A549 (cell line): ENCODE measurements around the gene ANKRD34A. TPM values are rescaled to one million over a fixed set of nuclear protein-coding genes. Genes with fewer than 3 reads are reported as not detected.

ENCODE experiments used
- ATAC-seq, 2 experiments: fragments of 200-7000 bp in 1 of 2; fragments of >200 bp in 1 of 2; cut with Nextera tagmentation in 1 of 2; cut with Tn5 transposase in 1 of 2; 3 replicates each; pipeline versions ENCODE4 v1.8.0 to v1.9.1; 2018 to 2020; ENCODE audit warnings: mild to moderate bottlenecking in 1 of 2, moderate library complexity in 1 of 2
- CTCF ChIA-PET: fragments of 300-600 bp; sonication (Branson Sonifier 250); formaldehyde crosslinking; extraction: SDS; loops from one replicate; lab custom pipeline; 2021; ENCODE audit warnings: antibody characterized with exemption, inconsistent platforms; lab: Yijun Ruan, JAX
- POLR2A ChIA-PET: fragments of 350-600 bp; formaldehyde crosslinking; extraction: SDS; loops from one replicate; lab custom pipeline; 2021; ENCODE audit warnings: antibody characterized with exemption, inconsistent platforms; lab: Yijun Ruan, JAX
- DNase-seq, 2 experiments: peaks; one replicate each; pipeline versions ENCODE4 v3.0.0 to v3.0.0-alpha.2; 2011 to 2016; ENCODE audit warnings: low read depth in 1 of 2, low spot score in 1 of 2
- FAIRE-seq: peaks from 2 replicates; lab custom pipeline; 2011; peaks lifted over from hg19 to GRCh38; lab: Jason Lieb, UNC
- H3K27ac ChIP-seq, 2 experiments: fragments of >200 bp; sonication (Bioruptor Twin); formaldehyde crosslinking; 3 replicates each; pipeline ENCODE4 v1.5.1; 2016 to 2017
- H3K4me1 ChIP-seq: fragments of >200 bp; sonication (Bioruptor Twin); formaldehyde crosslinking; 3 replicates; pipeline ENCODE4 v1.6.1; 2016
- H3K4me2 ChIP-seq: fragments of >200 bp; sonication (Bioruptor Twin); formaldehyde crosslinking; 3 replicates; pipeline ENCODE4 v1.6.1; 2016
- H3K4me3 ChIP-seq: fragments of >200 bp; sonication (Bioruptor Twin); formaldehyde crosslinking; 3 replicates; pipeline ENCODE4 v1.5.1; 2016
- H3K9me3 ChIP-seq: fragments of >200 bp; sonication (Bioruptor Twin); formaldehyde crosslinking; 3 replicates; pipeline ENCODE4 v1.6.1; 2016
- ATOH8 ChIP-seq: fragments of 250-450 bp; sonication (Bioruptor Pico); IDR thresholded peaks from 2 replicates; pipeline ENCODE4 v1.5.0; 2020; ENCODE audit warnings: low read depth, mild to moderate bottlenecking, moderate library complexity
- BCL3 ChIP-seq: fragments of >200 bp; sonication (Bioruptor Twin); formaldehyde crosslinking; IDR thresholded peaks from 3 replicates; pipeline ENCODE4 v1.6.1; 2016
- FOSL2 ChIP-seq, 2 experiments: fragments of 450-650 bp in 1 of 2; fragments of >200 bp in 1 of 2; sonication (Bioruptor Twin) in 1 of 2; formaldehyde crosslinking; IDR thresholded peaks; 2 replicates each; pipeline versions ENCODE4 v1.5.0 to v1.6.1; 2016 to 2020; ENCODE audit warnings: mild to moderate bottlenecking in 1 of 2, moderate library complexity in 1 of 2
- HDAC2 ChIP-seq: fragments of 200-600 bp; sonication (generic); IDR thresholded peaks from 2 replicates; pipeline ENCODE4 v1.6.1; 2016
- JUN ChIP-seq, 2 experiments: fragments of >200 bp; sonication (Bioruptor Twin); formaldehyde crosslinking; IDR thresholded peaks; 2 replicates in 1 of 2; 3 replicates in 1 of 2; pipeline ENCODE4 v1.6.1; 2016 to 2017
- JUNB ChIP-seq: fragments of >200 bp; sonication (Bioruptor Twin); formaldehyde crosslinking; IDR thresholded peaks from 2 replicates; pipeline ENCODE4 v1.6.1; 2016
- KDM5A ChIP-seq: fragments of 200-600 bp; sonication (generic); IDR thresholded peaks from 2 replicates; pipeline ENCODE4 v1.6.1; 2016; ENCODE audit warnings: antibody characterized with exemption, mild to moderate bottlenecking
- MAX ChIP-seq: IDR thresholded peaks from 2 replicates; pipeline ENCODE4 v1.6.1; 2012
- PHF8 ChIP-seq: fragments of 200-600 bp; sonication (generic); IDR thresholded peaks from 2 replicates; pipeline ENCODE4 v1.6.1; 2016; ENCODE audit warnings: low read depth, mild to moderate bottlenecking, antibody characterized with exemption, moderate library complexity, borderline replicate concordance
- POLR2A ChIP-seq: IDR thresholded peaks from 2 replicates; pipeline ENCODE4 v1.6.1; 2012; ENCODE audit warnings: mild to moderate bottlenecking, low read length
- POLR2AphosphoS2 ChIP-seq: conservative IDR thresholded peaks from 2 replicates; pipeline ENCODE4 v1.6.1; 2012; ENCODE audit warnings: low read length, improper control_type of control experiment, inconsistent platforms
- RARB ChIP-seq: fragments of 250-450 bp; sonication (Bioruptor Pico); IDR thresholded peaks from 2 replicates; pipeline ENCODE4 v1.8.0; 2021; ENCODE audit warnings: mild to moderate bottlenecking, moderate library complexity
- REST ChIP-seq: fragments of 200-600 bp; sonication (generic); IDR thresholded peaks from 2 replicates; pipeline ENCODE4 v1.6.1; 2016; ENCODE audit warnings: antibody characterized with exemption, mild to moderate bottlenecking, moderate library complexity
- TP53 ChIP-seq: fragments of 250-450 bp; sonication (Bioruptor Pico); IDR thresholded peaks from 2 replicates; pipeline ENCODE4 v1.5.0; 2021; ENCODE audit warnings: mild to moderate bottlenecking, moderate library complexity
- ZFP36 ChIP-seq: fragments of 450-650 bp; IDR thresholded peaks from 2 replicates; pipeline ENCODE4 v1.6.1; 2014; ENCODE audit warnings: borderline replicate concordance; ENCODE audit not compliant: partially characterized antibody
- WGBS: methylation state at CpG from one replicate; pipeline ENCODE4 v1.1.6; 2017; ENCODE audit errors: missing lambda C conversion rate; 5-methylcytosine and 5-hydroxymethylcytosine counted together
- polyA plus RNA-seq, 4 experiments: library from polyadenylated mRNA; depleted of rRNA in 3 of 4; stranded (reverse); fragments of >200 nt; fragmentation: RNase III in 1 of 4; extraction: RNeasy Plus Mini Kit Qiagen cat#74134 plus additional on column Dnase treatment in 1 of 4; gene quantifications; 2 replicates in 3 of 4; 3 replicates in 1 of 4; pipeline ENCODE4 v1.2.3, GENCODE V29; 2011 to 2017

The ANKRD34A gene
- polyA plus RNA-seq, 2 of the 4 experiments (the other 2 are of a cell fraction) = 0.30 to 0.39 TPM

GRCh38 chr1:145961425-145962156 lies 2.8 kb downstream of the ANKRD34A start:
- Histone ChIP-seq H3K9me3 (no peaks in the 10 kb centered on the region), H3K4me2 (peak overlapping the region; percentile 92), H3K27ac (peak overlapping the region in 1 of 2 experiments; percentile 85; a peak in 4 of 6 replicates), H3K4me3 (peak overlapping the region; percentile 73), H3K4me1 (peaks cover 48% of the 10 kb centered on the region)
- TF ChIP-seq ATOH8 (CRISPR knock-in tag) (no peak), POLR2AphosphoS2 (no peak), HDAC2 (no peak)
- FAIRE-seq (no peak), ATAC-seq (no peak), DNase-seq (no peak)
- WGBS = 78% methylated on average over 45 of the region's 57 CpGs
- ChIA-PET CTCF (interaction anchor here (9.1 kb wide), 1 partner anchor 18 kb away, joined by 110 read pairs; no protein-coding TSS in a partner anchor), POLR2A (interaction anchor here (1.0 kb wide), 1 partner anchor 34 kb away, joined by 4 read pairs; the partner anchor contains the start of gene RBM8A)

- Histone ChIP-seq H3K9me3 (no peaks in the 10 kb centered on the region), H3K4me3 (peak overlapping the region; percentile 73), H3K27ac (peak overlapping the region; percentile 82 to 85), H3K4me2 (peak overlapping the region; percentile 92), H3K4me1 (peaks cover 53% of the 10 kb centered on the region)
- DNase-seq (no peak), ATAC-seq (no peak), FAIRE-seq (no peak)
- WGBS = 34% methylated on average over 22 of the region's 22 CpGs
- CTCF ChIA-PET = no interaction called here
- POLR2A ChIA-PET = no interaction called here
- no peak for TF ChIP-seq PHF8
- no peak for TF ChIP-seq FOSL2 (IDR thresholded peaks at IDR 0.05)
- no peak for TF ChIP-seq FOSL2 (CRISPR knock-in tag; IDR thresholded peaks at IDR 0.05)
- no peak for TF ChIP-seq KDM5A
- TF ChIP-seq TP53 (CRISPR knock-in tag) = no peak
- no peak for TF ChIP-seq REST
- no peak for TF ChIP-seq ZFP36
These were observed 3.3 kb downstream of the ANKRD34A start for GRCh38 chr1:145961109-145961424.

- Histone ChIP-seq H3K27ac (peak overlapping the region; percentile 82 to 85), H3K9me3 (no peaks in the 10 kb centered on the region), H3K4me1 (peaks cover 58% of the 10 kb centered on the region), H3K4me2 (peak overlapping the region; percentile 92), H3K4me3 (peak overlapping the region; percentile 73)
- ChIA-PET CTCF (interaction anchor here (1.8 kb wide), 1 partner anchor 47 kb away, joined by 4 read pairs; no protein-coding TSS in a partner anchor), POLR2A (interaction anchor here (0.8 to 3.8 kb wide), 2 partner anchors 33 to 42 kb away, joined by 5 to 62 read pairs; partner anchors contain the start of genes PEX11B and RBM8A)
- no peak for FAIRE-seq
- peak; percentile 67 to 91 for DNase-seq
- peak; percentile 45 to 70 for ATAC-seq
- 4% methylated on average over 21 of the region's 44 CpGs for WGBS
- no peak for TF ChIP-seq POLR2AphosphoS2
- TF ChIP-seq BCL3 = peak; percentile 15; the same call in 1 of the 3 replicates
- peak; percentile 36 for TF ChIP-seq PHF8
- TF ChIP-seq JUN (IDR thresholded peaks at IDR 0.05) = peak in 1 of 2 experiments; percentile 55; a peak in 1 of 5 replicates
- 0 out of 2 replicates have a peak, but pooled peaks have one; percentile 37 for TF ChIP-seq RARB
- TF ChIP-seq POLR2A = peak; percentile 63
- 0 out of 2 replicates have a peak, but pooled peaks have one; percentile 17 for TF ChIP-seq MAX
- no peak for TF ChIP-seq JUNB
These were observed 3.8 kb downstream of the ANKRD34A start for GRCh38 chr1:145960468-145961108.
